Activated CD8-positive, alpha-beta memory T cell treated with anti-CD3 and anti-CD28 coated beads, Interleukin-2, amount 10 ng/mL, durations not matched to agents 7 days and 5 days (primary cell): ENCODE results near the gene KIF21A. TPM values are rescaled to one million over a fixed set of nuclear protein-coding genes. Genes with fewer than 3 reads are reported as not detected.

Experiments used
- ATAC-seq: fragments of 150-1000 bp; cut with Tn5 transposase; one replicate; pipeline ENCODE4 v1.10.0; 2021; ENCODE audit warnings: moderate library complexity
- CTCF ChIA-PET: fragments of 350-600 bp; sonication (Branson Sonifier 250); formaldehyde crosslinking; loops from one replicate; lab custom pipeline; 2021; ENCODE audit warnings: antibody characterized with exemption; lab: Charles Lee
- DNase-seq: peaks from one replicate; pipeline ENCODE4 v3.0.0-alpha.2; 2020
- H3K27ac Mint-ChIP-seq: one replicate; pipeline ENCODE4 v1.8.0; 2021; ENCODE audit warnings: mild to moderate bottlenecking, mixed read lengths
- H3K27me3 Mint-ChIP-seq: one replicate; pipeline ENCODE4 v1.8.0; 2021; ENCODE audit warnings: mixed read lengths
- H3K36me3 Mint-ChIP-seq: one replicate; pipeline ENCODE4 v1.8.0; 2021; ENCODE audit warnings: mild to moderate bottlenecking, mixed read lengths
- H3K4me1 Mint-ChIP-seq: one replicate; pipeline ENCODE4 v1.8.0; 2021; ENCODE audit warnings: mixed read lengths
- H3K4me3 Mint-ChIP-seq: one replicate; pipeline ENCODE4 v1.8.0; 2021; ENCODE audit warnings: mild to moderate bottlenecking, moderate library complexity, mixed read lengths
- H3K9me3 Mint-ChIP-seq: one replicate; pipeline ENCODE4 v1.8.0; 2022; ENCODE audit warnings: low read depth, mixed read lengths
- total RNA-seq, 2 experiments: library from RNA; stranded (reverse); gene quantifications; one replicate each; pipeline ENCODE4 v1.2.3, GENCODE V29; 2021

Gene KIF21A
- total RNA-seq, 2 experiments from 2014 or later = 22.8 to 33.6 TPM

DNA sequence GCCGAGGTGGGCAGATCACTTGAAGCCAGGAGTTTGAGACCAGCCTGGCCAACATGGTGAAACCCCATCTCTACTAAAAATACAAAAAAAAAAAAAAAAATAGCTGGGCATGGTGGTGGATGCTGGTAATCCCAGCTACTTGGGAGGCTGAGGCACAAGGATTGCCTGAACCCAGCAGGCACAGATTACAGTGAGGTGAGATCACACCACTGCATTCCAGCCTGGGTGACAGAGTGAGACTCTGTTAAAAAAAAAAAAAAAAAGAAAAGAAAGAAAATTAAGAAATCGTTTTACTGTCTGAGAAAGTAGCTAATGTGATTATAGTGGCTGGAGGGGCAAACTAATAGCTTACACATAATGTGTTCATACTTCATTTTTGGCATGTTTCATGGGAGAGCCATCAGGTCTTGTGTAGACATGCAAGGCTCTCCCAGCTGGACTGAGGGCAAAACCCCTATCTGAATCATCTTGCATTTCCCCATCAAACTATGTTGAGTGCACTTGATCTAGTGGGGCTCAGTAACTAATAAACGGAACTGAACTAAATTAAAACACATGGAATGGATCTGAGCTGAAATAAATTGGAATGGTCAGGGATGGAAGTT, 16.2 kb downstream of the KIF21A start:
- peaks cover 10% of the 10 kb centered on the region for H3K36me3 Mint-ChIP-seq
- no peak overlapping the region for H3K27ac Mint-ChIP-seq
- CTCF ChIA-PET = interaction anchor here (0.9 to 1.1 kb wide), 2 partner anchors 13 to 266 kb away, joined by 3 read pairs; no protein-coding TSS in a partner anchor
- peaks cover 13% of the 10 kb centered on the region for H3K4me1 Mint-ChIP-seq
- H3K4me3 Mint-ChIP-seq = no peak overlapping the region
- ATAC-seq (no peak), DNase-seq (no peak)
- no peaks in the 10 kb centered on the region for H3K9me3 Mint-ChIP-seq
- H3K27me3 Mint-ChIP-seq = no peaks in the 10 kb centered on the region

DNA sequence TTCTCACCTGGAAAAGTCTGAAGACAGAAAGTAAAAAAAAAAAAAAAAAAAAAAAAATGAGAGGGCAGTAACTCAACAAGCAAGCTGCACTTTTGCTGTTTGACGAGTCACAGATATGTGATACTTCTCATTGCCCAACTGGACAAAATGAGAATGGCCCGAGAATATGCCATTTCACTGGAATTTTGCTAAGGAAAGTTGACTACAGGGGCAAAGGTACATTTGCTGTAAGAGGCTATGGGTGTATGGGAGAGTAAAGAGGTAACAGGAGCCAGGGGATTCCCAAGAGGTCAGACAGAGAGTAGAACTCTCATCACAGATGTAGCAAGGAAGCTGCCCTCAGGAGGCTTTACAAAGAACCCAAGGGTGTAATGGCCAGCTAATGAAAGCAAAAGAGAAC, 22.9 kb downstream of the KIF21A start:
- no peaks in the 10 kb centered on the region for H3K27me3 Mint-ChIP-seq
- peaks cover 3% of the 10 kb centered on the region for H3K4me1 Mint-ChIP-seq
- ATAC-seq = no peak
- CTCF ChIA-PET = interaction anchor here (1.0 kb wide), 1 partner anchor 15 kb away, joined by 3 read pairs; no protein-coding TSS in a partner anchor
- peaks cover 15% of the 10 kb centered on the region for H3K36me3 Mint-ChIP-seq
- DNase-seq = no peak
- no peak overlapping the region for H3K4me3 Mint-ChIP-seq
- no peak overlapping the region for H3K27ac Mint-ChIP-seq
- H3K9me3 Mint-ChIP-seq = peaks cover 6% of the 10 kb centered on the region

DNA sequence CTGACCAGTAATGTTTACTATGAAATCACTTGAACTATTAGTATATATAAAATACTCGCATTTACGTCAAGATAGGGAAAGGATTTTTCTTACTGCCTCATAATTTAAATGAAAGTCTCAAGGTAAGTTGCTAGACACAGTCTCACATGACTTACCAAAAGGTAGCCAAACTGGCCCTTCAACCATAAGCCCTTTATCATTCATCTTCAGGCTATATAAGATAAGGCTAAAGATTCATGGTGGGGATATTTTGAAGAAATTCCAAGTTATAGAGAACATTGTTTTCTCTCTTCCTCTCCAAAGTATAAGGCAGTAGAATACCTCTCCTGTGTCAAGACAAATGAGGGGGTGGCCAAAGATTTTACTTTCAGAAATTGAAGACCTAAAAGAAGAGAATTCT, 23.4 kb downstream of the KIF21A start:
- no peak overlapping the region for H3K27ac Mint-ChIP-seq
- no peak for DNase-seq
- peaks cover 15% of the 10 kb centered on the region for H3K36me3 Mint-ChIP-seq
- H3K4me1 Mint-ChIP-seq = peaks cover 5% of the 10 kb centered on the region
- H3K4me3 Mint-ChIP-seq = no peak overlapping the region
- peaks cover 6% of the 10 kb centered on the region for H3K9me3 Mint-ChIP-seq
- CTCF ChIA-PET = interaction anchor here (1.0 kb wide), 1 partner anchor 14 kb away, joined by 3 read pairs; no protein-coding TSS in a partner anchor
- no peaks in the 10 kb centered on the region for H3K27me3 Mint-ChIP-seq
- no peak for ATAC-seq

DNA sequence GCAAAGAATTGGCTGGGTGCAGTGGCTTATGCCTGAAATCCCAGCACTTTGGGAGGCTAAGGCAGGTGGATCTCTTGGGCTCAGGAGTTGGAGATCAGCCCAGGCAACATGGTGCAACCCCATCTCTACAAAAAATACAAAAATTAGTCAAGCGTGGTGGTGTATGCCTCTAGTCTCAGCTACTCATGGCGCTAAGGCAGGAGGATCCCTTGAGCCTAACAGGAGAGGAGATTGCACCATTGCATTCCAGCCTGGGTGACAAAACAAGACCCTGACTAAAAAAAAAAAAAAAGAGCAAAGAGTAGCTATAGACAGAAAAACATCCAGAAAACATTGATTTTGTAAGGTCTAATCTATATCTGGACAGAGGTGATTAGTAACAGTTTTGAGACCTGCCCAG, 25.0 kb downstream of the KIF21A start:
- no peak overlapping the region for H3K27ac Mint-ChIP-seq
- ATAC-seq = no peak
- no peaks in the 10 kb centered on the region for H3K27me3 Mint-ChIP-seq
- H3K9me3 Mint-ChIP-seq = peaks cover 6% of the 10 kb centered on the region
- DNase-seq = no peak
- no peak overlapping the region for H3K4me3 Mint-ChIP-seq
- peaks cover 13% of the 10 kb centered on the region for H3K4me1 Mint-ChIP-seq
- CTCF ChIA-PET = no interaction called here
- peaks cover 15% of the 10 kb centered on the region for H3K36me3 Mint-ChIP-seq

DNA sequence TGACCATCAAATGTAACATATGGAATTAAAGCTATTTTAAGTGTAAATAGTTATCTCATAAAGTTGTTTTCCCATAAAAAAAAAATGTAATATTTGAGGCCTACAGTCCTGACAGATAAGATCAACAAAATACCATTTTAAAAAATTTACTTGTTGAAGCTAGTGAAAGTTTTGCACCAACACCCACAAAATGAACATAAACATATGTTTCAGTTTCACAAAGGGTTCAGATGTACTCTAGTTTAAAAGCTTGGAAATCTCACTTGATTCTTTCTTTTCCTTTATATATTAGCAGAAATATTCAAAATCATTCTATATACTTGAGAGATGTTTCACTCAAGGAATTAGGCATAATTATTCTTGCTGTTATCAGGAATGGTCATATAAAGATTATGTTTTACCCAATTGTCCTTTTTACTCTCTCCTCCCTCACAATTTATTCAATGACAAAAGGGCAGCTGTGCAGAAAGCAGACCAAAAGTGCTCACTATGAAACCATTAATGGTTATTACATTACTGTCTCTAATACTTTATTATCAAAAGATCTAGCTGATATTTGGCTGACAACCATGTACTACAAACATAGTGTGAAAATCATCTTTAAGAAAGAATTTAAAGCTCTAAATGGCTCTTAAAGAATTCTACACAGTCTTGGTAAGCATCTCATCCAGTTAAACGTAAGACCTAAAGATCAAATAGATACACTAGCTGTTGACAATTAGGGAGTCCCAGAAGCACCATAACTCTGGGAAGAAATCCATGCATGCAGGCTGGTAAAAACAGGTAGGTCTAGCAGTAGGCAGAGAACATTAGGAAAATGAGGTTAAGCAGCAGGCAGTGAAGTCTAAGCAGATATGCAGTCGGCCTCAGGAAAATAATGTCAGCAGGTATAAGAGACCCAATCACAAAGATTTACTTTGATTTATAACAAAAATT, 28.8 kb downstream of the KIF21A start:
- CTCF ChIA-PET = interaction anchor here (1.1 kb wide), 2 partner anchors 13 to 48 kb away, joined by 3 to 4 read pairs; no protein-coding TSS in a partner anchor
- H3K4me1 Mint-ChIP-seq = peaks cover 13% of the 10 kb centered on the region
- no peak overlapping the region for H3K27ac Mint-ChIP-seq
- peaks cover 9% of the 10 kb centered on the region for H3K36me3 Mint-ChIP-seq
- no peak for DNase-seq
- H3K27me3 Mint-ChIP-seq = no peaks in the 10 kb centered on the region
- H3K4me3 Mint-ChIP-seq = no peak overlapping the region
- no peak for ATAC-seq
- H3K9me3 Mint-ChIP-seq = no peaks in the 10 kb centered on the region

DNA sequence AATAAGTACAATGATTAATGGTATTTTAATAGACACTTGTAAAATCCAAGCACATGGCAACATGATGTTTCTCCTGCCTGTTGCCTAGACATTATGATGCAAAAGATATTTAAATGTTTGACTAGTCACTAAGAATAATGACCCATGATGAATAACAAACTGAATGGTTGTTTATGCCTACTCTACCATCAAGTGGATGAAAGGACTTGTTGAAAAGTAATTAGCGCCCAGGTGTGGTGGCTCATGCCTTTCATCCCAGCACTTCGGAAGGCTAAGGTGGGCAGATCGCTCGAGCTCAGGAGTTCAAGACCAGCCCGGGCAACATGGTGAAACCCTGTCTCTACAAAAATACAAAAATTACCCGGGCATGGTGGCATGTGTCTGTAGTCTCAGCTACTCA, 30.7 kb downstream of the KIF21A start:
- CTCF ChIA-PET = no interaction called here
- peaks cover 24% of the 10 kb centered on the region for H3K4me1 Mint-ChIP-seq

DNA sequence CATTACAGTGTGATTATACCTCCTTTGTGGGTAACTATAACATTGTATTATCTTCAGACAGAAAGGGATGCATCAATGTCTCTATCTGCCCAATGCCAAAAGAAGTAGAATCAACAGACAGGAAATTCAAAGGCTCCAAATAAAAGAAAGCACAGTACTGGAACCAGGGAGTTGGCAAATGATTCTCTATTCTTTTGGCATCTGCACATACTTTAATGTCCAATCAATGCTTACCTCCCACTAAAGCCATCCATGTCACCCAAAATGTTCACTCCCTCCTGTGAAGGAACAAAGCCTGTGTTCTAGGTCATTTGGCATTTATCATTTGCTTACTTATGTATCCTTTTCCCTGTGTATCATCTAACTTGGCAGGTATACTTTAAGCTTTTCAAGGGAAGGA, 36.7 kb downstream of the KIF21A start:
- Mint-ChIP-seq H3K27ac (peak overlapping the region; percentile 70), H3K4me1 (peaks cover 30% of the 10 kb centered on the region), H3K9me3 (no peaks in the 10 kb centered on the region), H3K27me3 (no peaks in the 10 kb centered on the region), H3K4me3 (peak overlapping the region; percentile 13), H3K36me3 (peaks cover 6% of the 10 kb centered on the region)
- CTCF ChIA-PET = no interaction called here
- DNase-seq (no peak), ATAC-seq (no peak)

More for the DNA sequence above, 30.7 kb downstream of the KIF21A start:
- DNase-seq (no peak), ATAC-seq (no peak)
- no peaks in the 10 kb centered on the region for H3K27me3 Mint-ChIP-seq
- H3K36me3 Mint-ChIP-seq = peaks cover 8% of the 10 kb centered on the region
- no peak overlapping the region for H3K27ac Mint-ChIP-seq
- H3K4me3 Mint-ChIP-seq = no peak overlapping the region
- no peaks in the 10 kb centered on the region for H3K9me3 Mint-ChIP-seq

DNA sequence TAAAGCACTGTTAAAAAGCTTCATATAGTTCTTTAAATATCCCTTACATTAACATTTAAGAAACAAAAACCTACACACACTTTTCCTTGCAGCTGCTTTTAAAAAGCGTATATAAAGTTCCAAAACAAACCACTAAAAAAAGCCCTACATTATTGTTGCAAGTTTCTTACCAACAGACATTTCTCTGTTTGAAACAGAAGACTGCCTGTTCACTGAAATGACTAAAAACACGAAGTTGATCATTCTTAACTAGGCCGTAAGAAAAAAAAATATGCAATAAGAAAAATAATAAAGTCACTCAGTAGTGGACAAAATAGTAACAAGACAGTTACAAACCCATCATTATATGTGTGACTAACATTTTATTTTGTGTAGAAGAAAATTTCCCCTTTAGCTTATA, 37.3 kb downstream of the KIF21A start:
- H3K4me1 Mint-ChIP-seq = peaks cover 32% of the 10 kb centered on the region
- DNase-seq = no peak
- H3K4me3 Mint-ChIP-seq = peak overlapping the region; percentile 13
- CTCF ChIA-PET = interaction anchor here (1.1 kb wide), 1 partner anchor 14 kb away, joined by 3 read pairs; no protein-coding TSS in a partner anchor
- no peak overlapping the region for H3K27ac Mint-ChIP-seq
- H3K27me3 Mint-ChIP-seq = no peaks in the 10 kb centered on the region
- no peaks in the 10 kb centered on the region for H3K9me3 Mint-ChIP-seq
- H3K36me3 Mint-ChIP-seq = peaks cover 9% of the 10 kb centered on the region
- no peak for ATAC-seq

DNA sequence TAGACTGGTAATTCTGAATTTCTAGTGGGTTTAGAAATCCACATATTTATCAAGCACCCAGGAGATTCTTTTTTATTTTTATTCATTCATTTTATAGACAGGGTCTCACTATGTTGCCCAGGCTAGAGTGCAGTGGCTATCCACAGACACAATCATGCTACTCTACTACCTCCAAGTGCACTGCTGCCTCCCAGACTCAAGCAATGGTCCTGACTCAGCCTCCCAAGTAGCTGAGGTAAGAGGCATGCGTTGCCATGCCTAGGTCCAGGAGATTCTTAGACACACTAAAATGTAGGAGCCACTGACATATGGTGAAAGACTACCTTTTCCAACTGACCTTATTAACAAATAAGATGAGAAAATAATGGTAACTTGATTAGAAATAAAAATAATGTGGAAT, 38.9 kb downstream of the KIF21A start:
- CTCF ChIA-PET = interaction anchor here (0.6 kb wide), 2 partner anchors 10 to 78 kb away, joined by 3 read pairs; no protein-coding TSS in a partner anchor
- no peak for DNase-seq
- Mint-ChIP-seq H3K9me3 (no peaks in the 10 kb centered on the region), H3K36me3 (peaks cover 13% of the 10 kb centered on the region), H3K4me3 (no peak overlapping the region), H3K27ac (no peak overlapping the region), H3K4me1 (peaks cover 32% of the 10 kb centered on the region), H3K27me3 (no peaks in the 10 kb centered on the region)
- no peak for ATAC-seq

DNA sequence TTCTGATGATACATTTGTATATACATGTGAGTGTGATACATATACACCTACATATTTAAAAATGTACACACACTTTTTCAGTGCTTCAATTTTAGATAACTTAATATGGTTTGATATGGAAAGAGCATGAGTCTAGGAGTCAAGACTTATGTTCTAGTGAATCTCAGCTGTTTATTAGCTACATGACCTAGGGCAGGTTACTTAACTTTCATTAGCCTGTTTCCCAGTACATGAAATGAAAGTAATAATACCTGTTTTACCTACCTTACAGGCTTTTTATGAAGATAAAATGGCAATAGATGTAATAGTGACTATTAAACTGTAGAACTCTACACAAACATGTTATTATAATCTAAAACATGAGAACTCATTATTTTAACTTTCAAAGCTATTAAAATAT, 39.5 kb downstream of the KIF21A start:
- Mint-ChIP-seq H3K27me3 (no peaks in the 10 kb centered on the region), H3K4me3 (no peak overlapping the region), H3K36me3 (peaks cover 13% of the 10 kb centered on the region), H3K4me1 (peaks cover 30% of the 10 kb centered on the region), H3K9me3 (no peaks in the 10 kb centered on the region), H3K27ac (no peak overlapping the region)
- DNase-seq (no peak), ATAC-seq (no peak)
- CTCF ChIA-PET = no interaction called here

DNA sequence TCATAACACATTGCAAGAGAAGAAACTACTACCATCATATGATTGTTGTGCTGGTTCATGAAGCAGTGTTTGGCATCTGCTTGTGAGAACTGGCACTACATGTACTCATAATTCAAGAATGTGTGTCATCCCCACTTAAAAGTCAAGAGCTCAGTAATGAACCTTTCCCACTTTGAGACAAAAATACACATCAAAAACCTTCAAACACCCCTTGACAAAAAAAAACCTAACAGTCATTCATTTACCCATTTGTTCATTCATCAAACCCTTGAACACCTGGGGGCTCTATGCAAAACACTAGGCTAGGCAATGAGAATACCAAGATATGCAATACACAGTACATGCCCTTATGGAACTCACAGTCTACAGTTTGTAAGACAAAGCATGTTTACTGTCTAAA, 40.0 kb downstream of the KIF21A start:
- Mint-ChIP-seq H3K9me3 (no peaks in the 10 kb centered on the region), H3K4me1 (peaks cover 25% of the 10 kb centered on the region), H3K36me3 (peaks cover 13% of the 10 kb centered on the region), H3K4me3 (no peak overlapping the region), H3K27me3 (no peaks in the 10 kb centered on the region), H3K27ac (no peak overlapping the region)
- no peak for ATAC-seq
- no peak for DNase-seq
- CTCF ChIA-PET = no interaction called here

DNA sequence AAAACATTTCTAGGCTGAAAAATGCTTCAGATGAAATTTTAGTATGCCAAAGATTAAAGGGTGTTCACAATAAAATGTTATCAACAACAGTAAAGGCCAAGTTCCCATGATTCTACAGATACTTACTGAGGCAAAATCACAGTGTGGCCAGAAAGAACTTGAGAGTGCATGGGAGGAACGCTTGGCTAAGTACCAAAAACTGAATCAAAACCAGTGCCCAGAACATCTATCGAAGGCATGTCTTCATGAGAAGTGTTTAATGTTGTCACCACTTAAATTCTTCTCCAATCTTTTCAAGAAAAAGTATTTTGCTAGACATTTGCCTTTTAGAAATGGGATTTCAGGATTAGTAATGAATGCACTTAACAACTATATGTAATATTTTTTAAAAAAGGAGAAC, 41.5 kb downstream of the KIF21A start:
- Mint-ChIP-seq H3K27ac (no peak overlapping the region), H3K36me3 (peaks cover 11% of the 10 kb centered on the region), H3K9me3 (no peaks in the 10 kb centered on the region), H3K4me3 (no peak overlapping the region), H3K4me1 (peaks cover 15% of the 10 kb centered on the region), H3K27me3 (no peaks in the 10 kb centered on the region)
- ATAC-seq (no peak), DNase-seq (no peak)
- CTCF ChIA-PET = no interaction called here

DNA sequence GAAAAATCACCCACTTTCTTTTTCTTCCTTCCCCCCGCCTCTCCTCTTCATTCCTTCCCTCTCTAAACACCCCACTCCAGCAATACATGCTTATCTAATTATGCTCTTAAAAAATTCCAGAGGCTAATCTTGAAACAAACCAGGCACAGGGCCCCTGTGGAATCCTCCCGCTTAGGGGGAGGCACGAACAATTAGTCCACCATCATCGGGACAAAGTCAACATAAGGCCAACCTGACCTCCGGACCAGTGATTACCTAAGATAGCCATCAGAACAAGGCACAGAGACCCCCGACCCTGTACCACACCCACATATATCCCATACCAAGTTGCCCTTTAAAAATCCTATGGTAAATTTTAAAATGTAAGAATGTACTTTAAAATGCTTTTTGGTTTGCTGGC, 47.1 kb downstream of the KIF21A start:
- Mint-ChIP-seq H3K27me3 (no peaks in the 10 kb centered on the region), H3K4me3 (no peak overlapping the region), H3K36me3 (peaks cover 13% of the 10 kb centered on the region), H3K4me1 (peaks cover 3% of the 10 kb centered on the region), H3K9me3 (peaks cover 3% of the 10 kb centered on the region), H3K27ac (no peak overlapping the region)
- DNase-seq (no peak), ATAC-seq (no peak)
- CTCF ChIA-PET = no interaction called here
